ENCODE results near the gene FAM168B. TPM values are rescaled to one million over a fixed set of nuclear protein-coding genes. Genes with fewer than 3 reads are reported as not detected.

The FAM168B gene
- total RNA-seq, 1 experiment from 2014 or later, result 81.4 TPM

DNA sequence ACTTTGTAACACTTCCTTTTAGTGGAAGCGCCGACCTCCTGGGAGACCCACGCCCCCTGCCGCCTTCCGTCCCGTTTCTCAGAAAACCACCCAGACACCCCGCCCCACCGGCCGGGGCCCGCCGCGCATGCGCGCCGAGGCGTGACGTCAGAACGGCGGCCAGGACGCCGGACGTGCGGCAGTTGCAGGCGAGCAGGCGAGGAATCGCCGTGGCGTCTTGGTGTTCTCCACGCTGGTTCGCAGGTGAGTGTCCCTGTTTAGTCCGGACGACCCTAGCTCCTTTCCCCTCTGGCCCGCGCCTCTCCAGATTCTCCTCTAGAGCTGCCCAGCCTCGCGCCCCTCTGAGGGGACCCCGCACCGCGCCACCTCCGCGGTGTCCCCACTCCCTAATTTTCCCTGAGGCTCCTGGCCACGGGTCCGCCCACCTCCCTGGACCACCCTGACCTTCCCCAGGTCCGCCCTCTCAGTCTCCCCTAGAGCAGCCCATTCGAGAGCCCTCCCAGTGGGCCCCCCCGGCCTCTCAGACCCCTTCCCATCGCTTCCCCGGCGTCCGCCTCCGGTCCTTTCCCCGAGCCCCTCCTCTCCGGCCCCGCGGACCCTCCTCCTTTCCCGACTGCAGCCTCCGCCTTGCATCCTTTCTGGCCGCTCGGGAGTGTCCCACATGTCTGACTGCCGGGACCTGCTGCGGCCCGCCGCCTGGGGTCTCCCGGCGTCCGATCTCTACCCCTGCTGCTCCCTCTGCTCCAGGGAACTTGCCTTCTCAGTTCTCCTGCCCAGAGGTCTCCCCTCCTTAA lies 12.1 kb upstream of the FAM168B start, which contains the start of gene PLEKHB2:
Gene PLEKHB2 (plus strand): TSS at position 181 of the 794 bp plus-strand sequence. CDS start 15,606 bp downstream, outside the sequence.
- Histone ChIP-seq H2AFZ (ENCODE audit: low read length) (peak within 1 kb of the TSS; percentile 98), H3K9ac (ENCODE audit: extremely low read depth, insufficient read length, low read length) (peak within 1 kb of the TSS; percentile 75), H3K9me3 (ENCODE audit: control insufficient read depth, low read depth, low read length) (no peaks in the 10 kb centered on the region), H3K27ac (ENCODE audit: insufficient read length, low read depth, low read length) (no peak within 1 kb of the TSS), H2BK120ac (ENCODE audit: low read depth, low read length, poor library complexity, severe bottlenecking) (no peak within 1 kb of the TSS), H3K14ac (ENCODE audit: insufficient read depth, low read length) (no peak within 1 kb of the TSS; the same call in 1 of the 2 replicates), H2AK5ac (ENCODE audit: insufficient read length, low read length) (no peak within 1 kb of the TSS), H3T11ph (ENCODE audit: low read length) (no peak within 1 kb of the TSS), H2BK15ac (ENCODE audit: low read depth, low read length) (no peak within 1 kb of the TSS), H3K27me3 (ENCODE audit: insufficient read depth, low read length) (no peaks in the 10 kb centered on the region), H2BK12ac (ENCODE audit: insufficient read length, low read depth, low read length) (no peak within 1 kb of the TSS), H2BK5ac (ENCODE audit: insufficient read length, low read length) (peak within 1 kb of the TSS; percentile 19), H4K8ac (replicated peaks; ENCODE audit: insufficient read length, low read depth, low read length) (no peak within 1 kb of the TSS), H3K56ac (ENCODE audit: insufficient read length, low read depth, low read length) (no peak within 1 kb of the TSS), H4K91ac (ENCODE audit: insufficient read length, low read depth, low read length) (no peak within 1 kb of the TSS), H3K4me1 (ENCODE audit: insufficient read depth, low read length) (peaks cover 9% of the 10 kb centered on the region; the same call in 1 of the 2 replicates), H2BK20ac (ENCODE audit: low read depth, low read length, poor library complexity, severe bottlenecking) (no peak within 1 kb of the TSS), H4K5ac (ENCODE audit: insufficient read length, low read depth, low read length) (no peak within 1 kb of the TSS), H3K4ac (ENCODE audit: low read depth, low read length) (no peak within 1 kb of the TSS), H4K20me1 (ENCODE audit: control insufficient read depth, insufficient read depth, insufficient read length) (no peaks in the 10 kb centered on the region), H3K4me2 (ENCODE audit: insufficient read depth, insufficient read length, low read length) (peak within 1 kb of the TSS; percentile 86), H3K23ac (ENCODE audit: insufficient read length, low read depth, low read length) (no peak within 1 kb of the TSS), H3K79me1 (ENCODE audit: insufficient read depth, low read depth, low read length, poor library complexity, severe bottlenecking) (peaks cover 8% of the 10 kb centered on the region), H3K23me2 (ENCODE audit: insufficient read length, low read depth, low read length, poor library complexity, severe bottlenecking) (peaks cover 11% of the 10 kb centered on the region), H3K79me2 (ENCODE audit: insufficient read depth, low read length) (peaks cover 34% of the 10 kb centered on the region; the same call in 1 of the 2 replicates), H3K18ac (ENCODE audit: insufficient read length, low read depth, low read length) (peak within 1 kb of the TSS; percentile 67)
- TF ChIP-seq, protein P1, sequence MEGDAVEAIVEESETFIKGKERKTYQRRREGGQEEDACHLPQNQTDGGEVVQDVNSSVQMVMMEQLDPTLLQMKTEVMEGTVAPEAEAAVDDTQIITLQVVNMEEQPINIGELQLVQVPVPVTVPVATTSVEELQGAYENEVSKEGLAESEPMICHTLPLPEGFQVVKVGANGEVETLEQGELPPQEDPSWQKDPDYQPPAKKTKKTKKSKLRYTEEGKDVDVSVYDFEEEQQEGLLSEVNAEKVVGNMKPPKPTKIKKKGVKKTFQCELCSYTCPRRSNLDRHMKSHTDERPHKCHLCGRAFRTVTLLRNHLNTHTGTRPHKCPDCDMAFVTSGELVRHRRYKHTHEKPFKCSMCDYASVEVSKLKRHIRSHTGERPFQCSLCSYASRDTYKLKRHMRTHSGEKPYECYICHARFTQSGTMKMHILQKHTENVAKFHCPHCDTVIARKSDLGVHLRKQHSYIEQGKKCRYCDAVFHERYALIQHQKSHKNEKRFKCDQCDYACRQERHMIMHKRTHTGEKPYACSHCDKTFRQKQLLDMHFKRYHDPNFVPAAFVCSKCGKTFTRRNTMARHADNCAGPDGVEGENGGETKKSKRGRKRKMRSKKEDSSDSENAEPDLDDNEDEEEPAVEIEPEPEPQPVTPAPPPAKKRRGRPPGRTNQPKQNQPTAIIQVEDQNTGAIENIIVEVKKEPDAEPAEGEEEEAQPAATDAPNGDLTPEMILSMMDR (conservative IDR thresholded peaks at IDR 0.05), result peak; percentile 49; the same call in 2 of the 3 replicates
- no CpG with 5 or more reads among the region's 66 CpGs for WGBS (ENCODE audit: extremely low coverage, insufficient read length, low lambda C conversion rate)
- H3K4me1 Mint-ChIP-seq, result peaks cover 24 to 27% of the 10 kb centered on the region in 2 experiments
- H3K4me3 Mint-ChIP-seq, result peak within 1 kb of the TSS; percentile 89 to 93
- DNase-seq, result peak; percentile 93
- H3K36me3 Mint-ChIP-seq (ENCODE audit: insufficient read depth in 1 of 3, low read depth in 3 of 3), result peaks cover 5 to 10% (median 9%) of the 10 kb centered on the region in 3 experiments; a peak in 6 of 7 replicates
- H3K27me3 Mint-ChIP-seq (ENCODE audit: low read depth), result no peaks in the 10 kb centered on the region
- peak within 1 kb of the TSS; percentile 78 to 98 (median 93) for H3K27ac Mint-ChIP-seq
- H3K9me3 Mint-ChIP-seq, result no peaks in the 10 kb centered on the region

Data from H9 (cell line).